Measurements from ENCODE around the gene SESTD1. TPM values are rescaled to one million over a fixed set of nuclear protein-coding genes. Genes with fewer than 3 reads are reported as not detected.

Gene SESTD1
- polyA plus RNA-seq, 1 donor from 2014 or later, result 39.5 TPM

GRCh38 chr2:179224361-179224760 lies 40.3 kb downstream of the SESTD1 start:
- Histone ChIP-seq H3K27me3 (ENCODE audit: insufficient read depth, low read depth, low read length) (no peaks in the 10 kb centered on the region), H3K27ac (ENCODE audit: low read length) (no peak overlapping the region), H2AFZ (ENCODE audit: low read depth, low read length) (no peak overlapping the region), H3F3A (ENCODE audit: insufficient read depth, low read length, poor library complexity, severe bottlenecking) (no peaks in the 10 kb centered on the region), H3K9me2 (ENCODE audit: insufficient read depth, low read length) (no peaks in the 10 kb centered on the region), H3K4me2 (ENCODE audit: low read length) (no peak overlapping the region), H3K9me3 (ENCODE audit: low read length) (no peaks in the 10 kb centered on the region), H3K4me3 (ENCODE audit: low read length) (peak overlapping the region; percentile 2), H3K79me2 (replicated peaks; ENCODE audit: insufficient read depth, low read length) (peaks cover 76% of the 10 kb centered on the region), H3K36me3 (ENCODE audit: insufficient read depth, low read length) (no peaks in the 10 kb centered on the region), H3K9ac (ENCODE audit: low read length) (no peak overlapping the region), H4K20me1 (ENCODE audit: insufficient read depth) (no peaks in the 10 kb centered on the region)
- TF ChIP-seq SMC3 (conservative IDR thresholded peaks at IDR 0.05; ENCODE audit: poor library complexity) (no peak), REST (IDR thresholded peaks at IDR 0.05; ENCODE audit: borderline replicate concordance) (no peak), MXI1 (conservative IDR thresholded peaks at IDR 0.05; ENCODE audit: poor library complexity, severe bottlenecking) (no peak), EZH2 (IDR thresholded peaks at IDR 0.05; ENCODE audit: borderline replicate concordance, insufficient read depth, low read length, poor library complexity, severe bottlenecking) (no peak), CTCF (IDR thresholded peaks at IDR 0.05; ENCODE audit: poor library complexity, severe bottlenecking) (no peak), POLR2AphosphoS5 (IDR thresholded peaks at IDR 0.05) (no peak), EP300 (conservative IDR thresholded peaks at IDR 0.05; ENCODE audit: poor library complexity, severe bottlenecking) (no peak), TAF1 (IDR thresholded peaks at IDR 0.05; ENCODE audit: low read depth) (no peak), RAD21 (conservative IDR thresholded peaks at IDR 0.05) (no peak)

- Histone ChIP-seq H4K20me1 (ENCODE audit: insufficient read depth) (no peaks in the 10 kb centered on the region), H3K79me2 (replicated peaks; ENCODE audit: insufficient read depth, low read length) (peaks cover 76% of the 10 kb centered on the region), H3K4me2 (ENCODE audit: low read length) (no peak overlapping the region)
Measured at GRCh38 chr2:179222076-179222475, 42.6 kb downstream of the SESTD1 start.

More at GRCh38 chr2:179222076-179222475, 42.6 kb downstream of the SESTD1 start:
- H3K9me2 ChIP-seq (ENCODE audit: insufficient read depth, low read length), result no peaks in the 10 kb centered on the region
- no peaks in the 10 kb centered on the region for H3F3A ChIP-seq (ENCODE audit: insufficient read depth, low read length, poor library complexity, severe bottlenecking)
- H3K4me3 ChIP-seq (ENCODE audit: low read length), result no peak overlapping the region
- no peaks in the 10 kb centered on the region for H3K27me3 ChIP-seq (ENCODE audit: insufficient read depth, low read depth, low read length)
- no peak overlapping the region for H3K9ac ChIP-seq (ENCODE audit: low read length)
- no peak overlapping the region for H2AFZ ChIP-seq (ENCODE audit: low read depth, low read length)
- TF ChIP-seq REST (IDR thresholded peaks at IDR 0.05; ENCODE audit: borderline replicate concordance) (no peak), CTCF (IDR thresholded peaks at IDR 0.05; ENCODE audit: poor library complexity, severe bottlenecking) (no peak), EP300 (conservative IDR thresholded peaks at IDR 0.05; ENCODE audit: poor library complexity, severe bottlenecking) (no peak), RAD21 (conservative IDR thresholded peaks at IDR 0.05) (no peak), SMC3 (conservative IDR thresholded peaks at IDR 0.05; ENCODE audit: poor library complexity) (no peak), MXI1 (conservative IDR thresholded peaks at IDR 0.05; ENCODE audit: poor library complexity, severe bottlenecking) (no peak), EZH2 (IDR thresholded peaks at IDR 0.05; ENCODE audit: borderline replicate concordance, insufficient read depth, low read length, poor library complexity, severe bottlenecking) (no peak), POLR2AphosphoS5 (IDR thresholded peaks at IDR 0.05) (no peak), TAF1 (IDR thresholded peaks at IDR 0.05; ENCODE audit: low read depth) (no peak)
- H3K9me3 ChIP-seq (ENCODE audit: low read length), result no peaks in the 10 kb centered on the region
- no peak overlapping the region for H3K27ac ChIP-seq (ENCODE audit: low read length)
- no peaks in the 10 kb centered on the region for H3K36me3 ChIP-seq (ENCODE audit: insufficient read depth, low read length)

Measured in neural cell (in vitro differentiated cells).